Amniotic epithelial cell (primary cell): Measurements from ENCODE around the gene POSTN.

Source experiments
- DNase-seq: peaks from one replicate; pipeline ENCODE4 v3.0.0-alpha.2; 2010; ENCODE audit warnings: low read depth

Gene POSTN, protein sequence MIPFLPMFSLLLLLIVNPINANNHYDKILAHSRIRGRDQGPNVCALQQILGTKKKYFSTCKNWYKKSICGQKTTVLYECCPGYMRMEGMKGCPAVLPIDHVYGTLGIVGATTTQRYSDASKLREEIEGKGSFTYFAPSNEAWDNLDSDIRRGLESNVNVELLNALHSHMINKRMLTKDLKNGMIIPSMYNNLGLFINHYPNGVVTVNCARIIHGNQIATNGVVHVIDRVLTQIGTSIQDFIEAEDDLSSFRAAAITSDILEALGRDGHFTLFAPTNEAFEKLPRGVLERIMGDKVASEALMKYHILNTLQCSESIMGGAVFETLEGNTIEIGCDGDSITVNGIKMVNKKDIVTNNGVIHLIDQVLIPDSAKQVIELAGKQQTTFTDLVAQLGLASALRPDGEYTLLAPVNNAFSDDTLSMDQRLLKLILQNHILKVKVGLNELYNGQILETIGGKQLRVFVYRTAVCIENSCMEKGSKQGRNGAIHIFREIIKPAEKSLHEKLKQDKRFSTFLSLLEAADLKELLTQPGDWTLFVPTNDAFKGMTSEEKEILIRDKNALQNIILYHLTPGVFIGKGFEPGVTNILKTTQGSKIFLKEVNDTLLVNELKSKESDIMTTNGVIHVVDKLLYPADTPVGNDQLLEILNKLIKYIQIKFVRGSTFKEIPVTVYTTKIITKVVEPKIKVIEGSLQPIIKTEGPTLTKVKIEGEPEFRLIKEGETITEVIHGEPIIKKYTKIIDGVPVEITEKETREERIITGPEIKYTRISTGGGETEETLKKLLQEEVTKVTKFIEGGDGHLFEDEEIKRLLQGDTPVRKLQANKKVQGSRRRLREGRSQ

DNA sequence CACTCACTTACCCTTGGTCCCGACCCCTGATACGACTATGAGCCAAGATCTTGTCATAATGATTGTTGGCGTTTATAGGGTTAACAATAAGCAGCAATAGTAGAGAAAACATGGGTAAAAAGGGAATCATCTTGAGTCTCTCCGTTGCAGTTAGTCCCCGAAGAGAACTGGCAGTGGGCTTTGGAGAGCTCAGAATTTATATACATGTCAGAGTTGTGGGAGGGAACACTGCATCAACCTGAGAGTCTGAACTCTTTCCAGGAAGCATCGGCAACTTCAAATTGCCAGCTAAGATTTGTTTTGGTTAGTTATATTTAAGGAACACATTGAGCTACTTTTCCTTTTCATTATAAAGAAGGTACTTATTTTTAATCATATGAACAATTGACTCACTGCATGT lies at the start of gene POSTN:
POSTN (minus strand) TSS at position 172 of the 400 bp plus-strand sequence; CDS start at position 130, 42 bp downstream.
- peak; percentile 70 for DNase-seq

DNA sequence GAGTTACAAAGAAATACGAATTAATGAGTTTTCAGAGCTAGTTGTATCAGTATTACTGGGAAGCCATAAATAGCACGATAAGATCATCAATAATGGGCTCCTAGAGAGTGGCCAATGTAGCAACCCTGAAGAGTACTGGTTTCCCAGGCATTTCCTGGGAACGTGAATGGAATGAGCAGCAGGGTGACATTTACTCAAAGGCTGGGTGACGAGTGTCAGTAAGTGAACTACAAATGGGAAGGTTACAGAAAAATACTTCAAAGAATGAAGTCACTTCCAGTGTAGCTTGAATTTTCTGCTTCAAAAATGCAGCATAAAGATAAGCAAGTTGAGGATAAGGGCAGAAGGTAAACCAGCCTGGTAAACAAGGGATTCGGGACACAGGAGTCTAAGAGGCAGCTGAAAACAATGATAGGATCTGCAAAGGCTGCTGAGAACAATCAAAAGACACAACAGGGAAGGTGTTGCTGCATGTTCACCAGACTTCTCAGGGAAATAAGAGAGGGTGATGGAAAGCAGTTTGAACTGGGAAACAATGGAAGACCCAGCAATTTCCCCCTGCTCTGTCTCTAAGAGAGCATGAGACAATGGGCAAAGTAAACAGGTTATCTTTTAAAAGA lies 48.6 kb upstream of the POSTN start:
- DNase-seq, result peak; percentile 8

DNA sequence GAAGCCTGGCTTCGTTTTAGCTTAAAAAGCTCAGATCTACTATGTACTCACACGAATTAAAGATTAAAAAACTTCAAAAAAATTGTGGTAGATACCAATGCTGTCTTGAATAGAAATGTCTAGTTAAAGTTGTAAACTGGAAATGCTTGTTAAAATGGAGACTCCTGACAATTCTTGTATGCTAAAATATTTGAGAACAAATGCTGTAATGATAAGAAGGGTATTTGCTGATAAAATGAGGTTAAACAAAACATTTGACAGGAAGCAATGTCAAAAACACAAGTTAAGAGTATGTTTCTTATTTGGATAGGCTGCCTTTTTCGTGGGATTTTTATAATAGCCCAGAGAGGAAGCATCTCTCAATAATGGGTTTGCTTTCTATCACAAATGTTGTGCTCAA lies 48.0 kb upstream of the POSTN start:
- DNase-seq, result no peak

GRCh38 chr13:37645181-37645740 lies 46.7 kb upstream of the POSTN start:
- DNase-seq, result no peak

- DNase-seq, result no peak
Observed at GRCh38 chr13:37641391-37641790, 42.8 kb upstream of the POSTN start.

DNA sequence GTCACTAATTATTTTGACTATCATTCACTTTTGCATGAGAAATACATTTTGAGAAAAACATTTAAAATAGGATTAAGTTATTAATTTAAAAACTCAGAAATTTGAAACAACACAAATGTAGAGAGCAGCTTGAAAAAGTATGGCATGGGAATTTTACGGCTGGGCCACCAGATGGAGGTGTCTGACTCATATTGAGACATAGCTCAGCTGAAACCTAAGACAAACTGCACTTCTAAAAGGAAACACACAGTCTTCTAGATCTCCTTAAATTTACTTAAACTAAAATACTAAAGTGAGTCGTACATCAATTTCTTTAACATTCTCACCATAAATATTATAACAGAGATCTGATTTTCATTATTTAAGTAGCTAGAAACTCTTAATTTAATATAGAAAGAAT lies 41.9 kb upstream of the POSTN start:
- peak; percentile 76 for DNase-seq

- DNase-seq, result no peak
Observed at GRCh38 chr13:37636701-37637100, 38.1 kb upstream of the POSTN start.

DNA sequence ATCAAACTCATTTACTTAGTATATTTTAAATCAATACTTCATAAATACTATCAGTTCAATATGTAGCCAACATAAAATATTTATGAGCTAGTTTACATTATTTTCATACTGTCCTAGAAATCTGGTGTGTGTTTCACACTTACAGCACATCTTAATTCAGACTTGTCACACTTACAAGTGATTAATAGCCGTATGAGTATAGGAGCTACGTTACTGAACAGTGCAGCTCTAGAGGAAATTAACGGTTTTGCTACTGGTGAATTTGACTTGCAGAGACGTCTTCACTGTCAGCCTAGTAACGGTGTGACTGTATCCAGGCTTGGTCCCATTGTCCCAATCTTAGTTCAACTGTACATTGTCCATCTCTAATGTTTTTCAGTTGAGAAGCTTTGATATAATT lies 33.7 kb upstream of the POSTN start:
- no peak for DNase-seq

DNA sequence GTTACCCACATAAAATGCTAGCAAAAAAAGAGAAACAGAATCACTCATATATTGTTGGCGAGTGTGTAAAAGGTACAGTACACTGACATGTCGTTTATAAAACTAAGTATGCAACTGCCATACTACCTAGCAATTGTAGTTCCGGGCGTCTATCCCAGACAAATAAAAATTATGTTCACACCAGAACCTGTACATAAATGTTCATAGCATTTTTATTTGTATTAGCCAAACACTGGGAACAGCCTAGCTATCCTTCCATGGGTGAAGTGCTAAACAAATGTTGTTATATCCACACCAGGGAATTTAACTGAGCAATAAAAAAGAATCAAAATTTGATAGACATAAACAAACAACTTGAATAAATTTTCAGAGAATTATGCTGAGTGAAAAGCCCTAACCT lies 28.9 kb upstream of the POSTN start:
- DNase-seq, result no peak

GRCh38 chr13:37621811-37622361 lies 23.3 kb upstream of the POSTN start:
- peak; percentile 98 for DNase-seq

DNA sequence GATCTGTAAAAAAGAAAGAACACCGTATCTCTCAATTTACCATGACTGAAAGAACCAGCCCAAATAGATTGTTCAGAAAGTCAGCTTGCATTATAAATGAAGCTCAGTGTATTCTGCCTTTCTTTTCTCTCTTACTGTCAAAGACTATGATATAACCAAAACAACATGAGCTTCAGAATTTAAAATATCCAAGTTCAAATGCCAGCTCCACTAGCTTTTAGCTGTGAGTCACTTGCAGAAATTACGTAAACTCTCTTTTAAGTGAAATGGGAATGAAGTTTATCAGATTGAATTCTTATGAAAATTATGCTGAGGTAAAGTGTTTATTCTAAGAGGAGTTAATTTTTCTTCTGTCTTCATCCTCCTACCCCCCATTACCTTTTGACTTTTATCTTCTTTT lies 20.0 kb upstream of the POSTN start:
- DNase-seq, result peak; percentile 83

GRCh38 chr13:37617173-37617572 lies 18.6 kb upstream of the POSTN start:
- DNase-seq, result peak; percentile 75

- DNase-seq, result no peak
Observed at GRCh38 chr13:37616131-37616530, 17.6 kb upstream of the POSTN start.

DNA sequence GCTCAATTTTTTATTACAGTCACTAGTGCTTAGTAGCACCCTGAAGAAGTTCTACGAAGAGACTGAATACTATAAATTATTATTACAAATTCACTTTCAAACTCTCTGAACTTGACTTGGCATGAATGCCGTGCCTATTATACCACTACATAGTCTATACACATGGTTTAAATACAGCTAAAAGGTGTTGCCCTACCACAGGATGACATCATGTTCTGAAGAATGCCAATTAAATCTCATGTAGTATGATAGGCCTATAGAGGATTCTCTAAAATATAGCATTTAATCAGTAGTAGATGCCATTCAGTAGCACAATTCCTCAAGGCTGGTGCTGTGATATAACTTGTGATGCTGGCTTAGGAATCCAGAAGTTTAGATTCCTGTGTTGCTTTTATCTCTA lies 16.7 kb upstream of the POSTN start:
- no peak for DNase-seq

GRCh38 chr13:37613638-37614037 lies 15.1 kb upstream of the POSTN start:
- no peak for DNase-seq

DNA sequence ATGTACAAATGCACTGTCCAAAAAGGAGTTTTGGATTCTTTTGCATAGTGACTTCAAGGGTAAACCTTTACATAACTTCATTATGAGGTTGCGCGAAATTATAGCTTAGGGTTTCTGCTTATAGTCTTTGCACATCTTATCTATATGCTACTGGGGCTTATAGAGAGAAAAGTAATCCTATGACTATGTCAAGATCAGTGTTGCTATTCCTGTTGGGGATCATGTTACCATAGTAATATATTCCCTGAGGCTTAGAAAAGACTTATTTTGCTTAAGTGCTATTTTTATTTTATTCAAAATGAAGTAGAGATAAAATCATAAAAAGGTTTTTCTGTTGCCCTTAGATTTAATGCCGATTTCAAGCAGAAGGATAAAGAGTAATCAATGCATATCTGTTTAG lies 14.7 kb upstream of the POSTN start:
- DNase-seq, result no peak

DNA sequence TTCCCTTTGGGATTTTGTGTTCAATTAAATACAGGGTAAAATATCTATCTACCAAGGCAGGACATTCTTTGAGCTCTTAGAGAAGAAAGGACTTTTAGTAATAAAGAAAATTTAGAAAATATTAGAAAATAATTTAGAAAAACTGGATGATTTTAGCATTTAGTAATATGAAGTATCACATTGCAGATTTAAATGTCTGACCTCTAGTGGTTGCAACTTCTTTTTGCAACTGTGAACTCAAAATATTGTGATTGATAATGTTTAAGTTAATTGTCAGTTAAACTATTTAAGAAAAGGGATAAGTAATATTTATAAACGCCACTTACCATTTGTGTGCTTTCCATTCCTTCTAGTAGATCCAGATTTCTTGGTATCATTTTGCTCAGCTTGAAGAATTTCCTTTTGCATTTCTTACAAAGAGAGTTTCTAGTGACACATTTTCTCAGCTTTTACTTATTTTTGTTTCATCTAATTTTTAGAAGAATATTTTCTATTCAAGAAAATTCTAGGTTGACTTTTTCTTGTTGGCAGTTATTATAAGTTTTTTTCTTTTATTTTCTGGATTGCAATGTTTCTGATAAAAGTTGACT lies 10.3 kb upstream of the POSTN start:
- DNase-seq, result no peak

- DNase-seq, result peak; percentile 36
Observed at GRCh38 chr13:37602733-37603381, 4.3 kb upstream of the POSTN start.

DNA sequence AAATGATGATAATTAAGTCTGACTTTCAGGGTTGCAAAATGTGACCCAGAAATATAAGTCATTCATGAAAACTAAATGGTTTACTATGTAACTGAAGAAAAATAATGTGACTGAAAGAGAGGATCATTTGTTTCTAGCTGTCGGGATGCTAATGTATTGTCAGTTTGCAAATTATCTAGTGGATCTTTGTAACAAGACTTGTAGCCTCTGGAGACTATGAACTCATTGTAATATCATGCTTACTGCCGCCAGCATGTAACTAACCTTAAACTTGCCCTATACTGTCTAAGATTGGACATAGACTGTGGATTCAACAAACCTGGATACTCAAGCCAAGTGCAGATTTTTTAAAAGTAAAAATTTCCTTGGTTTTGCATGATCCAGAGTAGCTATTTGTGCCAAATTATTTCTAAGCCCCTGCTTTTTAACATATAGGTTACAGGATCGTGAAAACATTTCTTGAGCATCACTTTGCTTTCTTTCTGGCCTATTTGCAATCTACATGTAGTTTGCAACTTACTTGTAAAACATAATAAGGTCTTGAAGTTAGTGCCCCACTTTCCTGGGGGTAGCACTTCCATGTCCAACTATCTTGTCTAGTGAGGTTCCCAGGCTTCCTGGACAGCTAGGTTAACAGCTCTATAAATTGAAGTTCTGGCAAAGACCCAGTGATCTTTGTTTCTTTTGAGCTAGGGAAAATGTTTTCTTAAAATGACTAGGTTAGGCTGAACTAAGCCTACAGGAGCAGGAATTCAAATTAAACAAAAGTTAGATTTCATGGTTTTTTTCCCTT lies 3.3 kb upstream of the POSTN start:
- DNase-seq, result no peak

- peak; percentile 53 for DNase-seq
Observed at GRCh38 chr13:37599519-37599918, 951 bp upstream of the POSTN start.
